Endothelial cell of umbilical vein (primary cell): Measurements from ENCODE around the gene KAT6B. TPM values are rescaled to one million over a fixed set of nuclear protein-coding genes. Genes with fewer than 3 reads are reported as not detected.

Experiments
- BruUV-seq: library from RNA; stranded (reverse); fragments of 400-500 nt; replicated peaks from 2 replicates; lab custom pipeline; 2021; lab: Mats Ljungman, UMichigan
- CTCF ChIA-PET: fragments of 300-600, 350-600 bp; sonication (Branson Sonifier 250); formaldehyde crosslinking; loops from one replicate; lab custom pipeline; 2021; ENCODE audit warnings: antibody characterized with exemption, inconsistent platforms; lab: Charles Lee
- POLR2A ChIA-PET: fragments of 300-600, 350-600 bp; sonication (Branson Sonifier 250); formaldehyde crosslinking; loops from one replicate; lab custom pipeline; 2021; ENCODE audit warnings: antibody characterized with exemption, inconsistent platforms; lab: Charles Lee
- DNase-seq: peaks from one replicate; pipeline ENCODE4 v3.0.0-alpha.2; 2011; ENCODE audit warnings: low read depth, low spot score
- FAIRE-seq: peaks from 2 replicates; lab custom pipeline; 2011; peaks lifted over from hg19 to GRCh38; lab: Jason Lieb, UNC
- H2AFZ ChIP-seq: 2 replicates; pipeline ENCODE4 v1.6.0; 2012; ENCODE audit warnings: low read depth, low read length, control low read depth, inconsistent platforms
- H3K27ac ChIP-seq: 2 replicates; pipeline ENCODE4 v1.5.1; 2011; ENCODE audit warnings: low read depth, mild to moderate bottlenecking, control low read depth, low read length, moderate library complexity; ENCODE audit not compliant: insufficient read depth
- H3K27me3 ChIP-seq, 2 experiments: 2 replicates each; pipeline versions ENCODE4 v1.6.0 to v1.6.1; 2011; ENCODE audit warnings: low read length in 2 of 2, mixed read lengths in 1 of 2; ENCODE audit not compliant: control insufficient read depth in 2 of 2, insufficient read depth in 2 of 2
- H3K36me3 ChIP-seq, 2 experiments: 2 replicates in 1 of 2; 3 replicates in 1 of 2; pipeline ENCODE4 v1.5.1; 2011; ENCODE audit warnings: low read length in 2 of 2, mild to moderate bottlenecking in 1 of 2, moderate library complexity in 1 of 2; ENCODE audit not compliant: control insufficient read depth in 2 of 2, insufficient read depth in 2 of 2; ENCODE audit errors: extremely low read depth in 1 of 2
- H3K4me1 ChIP-seq: 3 replicates; pipeline ENCODE4 v1.5.1; 2011; ENCODE audit warnings: mild to moderate bottlenecking, low read length; ENCODE audit not compliant: control insufficient read depth, insufficient read depth; ENCODE audit errors: extremely low read depth
- H3K4me2 ChIP-seq: 2 replicates; pipeline ENCODE4 v1.6.1; 2011; ENCODE audit warnings: low read length, control low read depth, mixed read lengths; ENCODE audit not compliant: insufficient read depth
- H3K4me3 ChIP-seq, 3 experiments: fragments of 200-600 bp in 1 of 3; sonication (generic), shearing (Covaris generic) in 1 of 3; replicated peaks in 1 of 3; 2 replicates each; pipeline ENCODE4 v1.5.1; 2011 to 2016; ENCODE audit warnings: control low read depth in 3 of 3, low read length in 3 of 3, mild to moderate bottlenecking in 2 of 3, inconsistent platforms in 1 of 3, low read depth in 1 of 3, moderate library complexity in 1 of 3; ENCODE audit not compliant: insufficient read depth in 1 of 3
- H3K79me2 ChIP-seq: 2 replicates; pipeline ENCODE4 v1.6.0; 2012; ENCODE audit warnings: low read length, inconsistent platforms; ENCODE audit not compliant: control insufficient read depth, insufficient read depth
- H3K9ac ChIP-seq: replicated peaks from 2 replicates; pipeline ENCODE3; 2011; ENCODE audit warnings: low read length, control low read depth; ENCODE audit not compliant: insufficient read depth; ENCODE audit errors: extremely low read depth
- H3K9me1 ChIP-seq: replicated peaks from 3 replicates; pipeline ENCODE4 v1.6.0; 2011; ENCODE audit warnings: mild to moderate bottlenecking, low read length; ENCODE audit not compliant: control insufficient read depth, insufficient read depth; ENCODE audit errors: extremely low read depth
- H3K9me3 ChIP-seq: replicated peaks from 2 replicates; pipeline ENCODE4 v1.5.1; 2012; ENCODE audit warnings: low read length, inconsistent platforms; ENCODE audit not compliant: control insufficient read depth, insufficient read depth
- H4K20me1 ChIP-seq: replicated peaks from 2 replicates; pipeline ENCODE3; 2011; ENCODE audit warnings: mild to moderate bottlenecking, low read length; ENCODE audit not compliant: control insufficient read depth, insufficient read depth; ENCODE audit errors: extremely low read depth
- CTCF ChIP-seq, 2 donors: IDR thresholded peaks; 1 replicate in 1 of 2; 2 replicates in 1 of 2; pipeline ENCODE4 v1.5.1; 2011; ENCODE audit warnings: low read length in 2 of 2, mild to moderate bottlenecking in 2 of 2, moderate library complexity in 2 of 2, control low read depth in 1 of 2, inconsistent platforms in 1 of 2, low read depth in 1 of 2; ENCODE audit not compliant: insufficient read depth in 1 of 2; ENCODE audit errors: extremely low read depth in 1 of 2
- EZH2 ChIP-seq: IDR thresholded peaks from 2 replicates; pipeline ENCODE4 v1.6.1; 2012; ENCODE audit warnings: borderline replicate concordance, low read depth, mild to moderate bottlenecking, moderate library complexity, low read length, inconsistent platforms; ENCODE audit not compliant: severe bottlenecking
- FOS ChIP-seq: IDR thresholded peaks from 2 replicates; pipeline ENCODE4 v1.6.1; 2011; ENCODE audit warnings: mild to moderate bottlenecking, low read length, moderate library complexity, borderline replicate concordance; ENCODE audit not compliant: insufficient read depth
- GATA2 ChIP-seq: IDR thresholded peaks from 2 replicates; pipeline ENCODE4 v1.7.0; 2011; ENCODE audit warnings: low read depth, mild to moderate bottlenecking, moderate library complexity, mixed read lengths, low read length; ENCODE audit not compliant: insufficient read length, insufficient read depth
- JUN ChIP-seq: IDR thresholded peaks from 2 replicates; pipeline ENCODE4 v1.6.1; 2011; ENCODE audit warnings: borderline replicate concordance, low read depth; ENCODE audit not compliant: insufficient read length, insufficient read depth
- MAX ChIP-seq: IDR thresholded peaks from 2 replicates; pipeline ENCODE4 v1.6.1; 2011; ENCODE audit not compliant: insufficient read depth, insufficient read length
- MYC ChIP-seq: IDR thresholded peaks from one replicate; pipeline ENCODE4 v1.6.1; 2011; ENCODE audit warnings: mild to moderate bottlenecking, low read depth, low read length
- POLR2A ChIP-seq: IDR thresholded peaks from 2 replicates; pipeline ENCODE4 v1.6.1; 2012; ENCODE audit warnings: low read depth, mild to moderate bottlenecking, control low read depth, low read length
- POLR2AphosphoS5 ChIP-seq: IDR thresholded peaks from 2 replicates; pipeline ENCODE4 v1.6.1; 2012; ENCODE audit warnings: low read depth, mild to moderate bottlenecking, control low read depth, low read length, moderate library complexity; ENCODE audit not compliant: insufficient read depth
- dilution Hi-C: fragments of 300-500 bp; cut with MboI; formaldehyde crosslinking; loops from one replicate; pipeline ENCODE4 v1.15.0; 2019; ENCODE audit warnings: low sequenced_read_pairs; ENCODE audit not compliant: extremely low pct_ligation_motif_present
- intact Hi-C: fragments of 100-400 bp; cut with micrococcal nuclease; formaldehyde crosslinking; loops from one replicate; pipeline ENCODE4 v1.10.0; 2022
- polyA plus RNA-seq, 4 experiments: library from polyadenylated mRNA; depleted of rRNA in 3 of 4; stranded (reverse) in 3 of 4; unstranded in 1 of 4; fragments of >200 nt; gene quantifications; 2 replicates each; pipeline versions ENCODE4 v1.2.1 to v1.2.3, GENCODE V29; 2011 to 2012; ENCODE audit warnings: missing spikeins in 1 of 4
- total RNA-seq: library from RNA; stranded (reverse); gene quantifications from 2 replicates; pipeline ENCODE4 v1.2.3, GENCODE V29; 2021

KAT6B gene
- total and polyA plus RNA-seq, 2 donors (not counting 3 experiments of a cell fraction or from before 2014, with no cell fraction given): 4.5 to 17.0 TPM

- Histone ChIP-seq H3K27me3 (no peaks in the 10 kb centered on the region), H3K9me3 (no peaks in the 10 kb centered on the region), H4K20me1 (no peaks in the 10 kb centered on the region), H3K79me2 (no peaks in the 10 kb centered on the region), H3K9me1 (no peaks in the 10 kb centered on the region), H3K9ac (no peak overlapping the region), H3K4me2 (no peak overlapping the region), H3K4me1 (peaks cover 4% of the 10 kb centered on the region), H3K36me3 (no peaks in the 10 kb centered on the region), H3K4me3 (no peak overlapping the region), H2AFZ (no peak overlapping the region), H3K27ac (no peak overlapping the region)
- DNase-seq: no peak
- FAIRE-seq: no peak
- TF ChIP-seq MAX: no peak
- ChIA-PET POLR2A (no interaction called here), CTCF (no interaction called here)
- no TSS peak for BruUV-seq
- intact Hi-C loops: no loop called here
- dilution Hi-C loops: no loop called here
Observed at GRCh38 chr10:75038335-75038734, 211.9 kb downstream of the KAT6B start.

- no peaks in the 10 kb centered on the region for H3K9me3 ChIP-seq
- ChIA-PET POLR2A (no interaction called here), CTCF (no interaction called here)
- no TSS peak for BruUV-seq
- H3K4me3 ChIP-seq: no peak overlapping the region
- no peaks in the 10 kb centered on the region for H4K20me1 ChIP-seq
- no peaks in the 10 kb centered on the region for H3K9me1 ChIP-seq
- TF ChIP-seq CTCF (IDR thresholded peaks at IDR 0.05; ENCODE audit: extremely low read depth in 1 of 2, insufficient read depth in 1 of 2, low read depth in 1 of 2, low read length in 2 of 2): no peak
- no peak for TF ChIP-seq POLR2AphosphoS5
- TF ChIP-seq MAX: no peak
- TF ChIP-seq JUN: no peak
- TF ChIP-seq EZH2: no peak
- TF ChIP-seq FOS: no peak
- no peak for TF ChIP-seq POLR2A
- no peak for TF ChIP-seq MYC
- TF ChIP-seq GATA2: no peak
- H3K27me3 ChIP-seq: peaks cover 2 to 3% of the 10 kb centered on the region in 2 experiments
- no peak overlapping the region for H3K27ac ChIP-seq
- H3K4me2 ChIP-seq: no peak overlapping the region
- intact Hi-C loops: no loop called here
- no peaks in the 10 kb centered on the region for H3K36me3 ChIP-seq
- no peaks in the 10 kb centered on the region for H3K79me2 ChIP-seq
- H2AFZ ChIP-seq: no peak overlapping the region
- dilution Hi-C loops: no loop called here
- H3K4me1 ChIP-seq: no peaks in the 10 kb centered on the region
- FAIRE-seq (no peak), DNase-seq (no peak)
- no peak overlapping the region for H3K9ac ChIP-seq
Observed at GRCh38 chr10:75040576-75040975, 214.2 kb downstream of the KAT6B start.
